HG03571 (cell line): ENCODE measurements around the gene PSMB3.

Experiments
- ATAC-seq: cut with Tn5 transposase; IDR thresholded peaks from one replicate; pipeline ENCODE4 v1.9.1; 2021; ENCODE audit not compliant: unreplicated experiment

PSMB3 gene

DNA sequence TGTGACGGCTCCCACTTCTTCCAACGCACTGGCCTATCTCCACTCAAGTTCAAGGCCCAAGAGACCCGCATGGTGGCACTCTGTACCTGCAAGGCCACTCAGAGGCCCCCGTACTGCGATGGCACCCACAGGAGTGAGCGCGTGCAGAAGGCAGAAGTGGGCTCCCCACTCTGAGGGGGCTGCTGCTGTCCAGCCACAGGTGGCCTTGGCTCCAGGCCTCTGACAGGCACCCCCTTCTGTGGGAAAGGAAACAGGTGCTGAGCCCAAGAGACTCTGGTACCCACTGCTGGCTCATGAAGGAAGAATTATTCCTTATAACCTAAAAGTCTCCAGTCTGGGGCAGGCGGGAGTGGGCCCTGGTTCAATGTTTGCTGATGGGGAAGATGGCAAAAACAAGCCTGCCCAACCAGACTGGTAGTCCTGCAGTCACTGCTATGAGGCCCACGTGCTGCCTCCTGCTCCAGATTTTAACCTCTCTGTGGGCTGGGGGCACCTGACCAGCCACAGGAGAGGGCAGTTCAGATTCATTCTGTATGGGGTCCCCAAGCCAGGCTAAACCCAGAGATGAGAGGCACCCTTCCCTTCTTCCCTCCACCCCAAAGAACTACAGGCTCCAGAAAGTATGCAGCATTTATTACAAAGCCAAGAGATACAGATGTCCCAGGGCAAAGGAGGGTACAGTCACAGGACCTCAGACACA lies 19.1 kb upstream of the PSMB3 start:
- ATAC-seq = no peak

DNA sequence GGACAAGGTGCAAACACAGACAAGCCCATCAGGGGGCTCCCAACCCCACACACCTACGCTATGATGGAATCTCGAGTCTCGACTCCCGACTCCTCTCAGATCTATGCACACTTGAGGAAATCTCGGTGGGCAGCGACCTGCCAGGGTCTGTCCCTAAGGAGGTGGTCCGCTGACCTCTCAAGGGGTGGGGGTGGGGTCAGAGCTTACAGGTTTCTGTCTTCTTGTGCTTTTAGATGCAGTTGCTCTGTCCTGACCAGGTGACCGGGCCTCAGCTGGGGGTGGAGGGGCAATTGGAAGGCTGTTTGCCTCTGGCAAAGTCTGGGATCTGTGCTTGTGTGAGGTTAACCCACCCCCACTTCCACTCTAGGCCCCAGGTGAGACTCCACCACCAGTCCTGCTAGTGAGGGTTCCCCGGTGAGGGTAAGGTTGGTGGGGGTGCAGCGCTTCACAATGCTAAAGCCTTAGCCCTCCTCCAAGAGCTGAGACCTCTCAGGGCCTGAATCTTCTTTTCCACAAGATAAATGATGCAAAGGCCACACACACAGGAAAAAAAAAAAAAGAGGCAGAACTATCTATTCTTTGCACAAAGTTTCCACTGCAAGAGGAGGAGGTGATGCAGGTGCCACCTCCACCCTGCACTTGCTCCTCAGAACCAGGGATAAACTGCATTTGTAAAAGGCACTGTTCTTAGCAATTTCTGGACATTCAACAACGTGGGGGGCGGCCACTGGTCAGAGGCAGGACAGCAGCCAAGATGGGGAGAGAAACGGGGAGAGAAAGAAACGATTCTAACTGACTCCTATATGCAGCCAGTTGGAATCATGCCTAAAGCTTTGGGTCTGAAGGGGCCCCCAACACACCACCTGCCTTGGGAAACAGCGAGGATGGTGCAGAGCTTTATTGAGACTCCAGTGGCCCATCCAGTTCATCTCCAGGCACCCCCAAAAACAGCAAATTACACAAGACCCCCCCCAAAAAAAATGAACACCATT lies 18.3 kb upstream of the PSMB3 start:
- ATAC-seq = no peak

DNA sequence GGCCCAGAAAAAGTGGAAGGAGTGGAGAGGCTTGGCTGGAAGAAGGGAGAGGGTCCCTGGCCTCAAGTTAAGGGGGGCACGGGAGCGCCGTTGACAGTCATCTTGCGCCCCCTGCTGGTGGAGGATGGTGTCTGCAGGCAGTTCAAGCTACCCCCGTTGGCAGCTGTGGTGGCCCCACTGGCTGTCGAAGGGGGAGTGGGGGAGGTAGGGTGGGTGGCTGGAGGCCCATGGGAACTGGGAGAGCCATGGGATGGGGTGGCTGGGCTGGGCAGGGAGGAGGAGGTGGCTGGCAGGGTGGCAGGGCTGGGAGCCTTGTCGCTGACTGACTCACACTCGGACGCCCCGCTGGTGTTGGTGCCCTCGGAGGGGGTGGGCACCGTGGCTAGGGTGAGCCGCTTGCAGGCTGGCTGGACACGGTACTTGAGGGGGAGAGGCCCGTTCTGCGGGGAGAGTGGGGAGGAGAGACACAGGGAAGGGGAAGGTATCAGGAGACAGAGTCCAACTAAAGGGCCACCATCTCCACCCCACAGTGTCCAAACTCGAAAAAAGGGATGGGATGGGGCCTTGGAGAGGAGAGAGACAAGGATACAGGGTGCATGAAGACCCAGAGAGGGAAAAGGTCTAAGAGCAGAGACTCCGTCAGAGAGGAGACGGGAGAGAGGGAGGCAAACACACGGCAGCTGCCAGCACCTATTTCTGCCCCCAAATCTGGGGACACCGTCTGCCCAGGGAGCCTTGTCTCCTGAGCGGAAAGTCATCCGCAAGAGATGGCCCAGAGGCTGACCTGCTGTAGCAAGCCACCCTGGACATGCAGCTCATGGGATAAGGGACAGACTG lies 17.2 kb upstream of the PSMB3 start:
- no peak for ATAC-seq

DNA sequence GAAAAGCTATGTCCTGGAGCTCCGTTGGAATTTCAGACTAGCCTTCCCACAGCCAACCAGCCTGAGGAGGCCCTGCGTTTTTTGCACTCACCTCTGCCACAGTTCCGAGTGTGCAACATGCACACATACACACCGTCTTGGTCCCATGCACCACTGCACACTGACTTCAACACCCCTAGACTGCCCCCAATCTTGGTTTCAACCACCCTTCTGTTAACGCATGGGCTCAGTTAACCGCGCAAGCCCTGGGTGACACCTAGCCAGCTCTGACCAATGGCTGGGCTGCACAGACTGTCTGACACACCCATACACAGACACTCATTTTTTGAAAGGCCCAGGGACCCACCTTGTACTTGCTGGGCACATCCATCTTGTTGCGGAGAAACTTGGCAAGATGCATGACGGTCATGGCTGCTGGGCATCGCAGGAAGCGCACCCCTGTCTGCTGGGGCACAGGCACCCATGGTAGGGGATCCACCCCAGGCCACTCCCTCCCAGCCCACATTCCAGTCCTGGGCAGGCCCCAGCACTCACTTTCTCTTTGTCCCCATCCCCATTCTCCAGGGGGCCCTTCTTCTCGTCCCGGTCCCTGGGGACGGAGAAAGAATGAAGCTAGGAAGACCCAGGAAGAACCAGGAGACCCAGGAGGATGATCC lies 14.4 kb upstream of the PSMB3 start:
- no peak for ATAC-seq

DNA sequence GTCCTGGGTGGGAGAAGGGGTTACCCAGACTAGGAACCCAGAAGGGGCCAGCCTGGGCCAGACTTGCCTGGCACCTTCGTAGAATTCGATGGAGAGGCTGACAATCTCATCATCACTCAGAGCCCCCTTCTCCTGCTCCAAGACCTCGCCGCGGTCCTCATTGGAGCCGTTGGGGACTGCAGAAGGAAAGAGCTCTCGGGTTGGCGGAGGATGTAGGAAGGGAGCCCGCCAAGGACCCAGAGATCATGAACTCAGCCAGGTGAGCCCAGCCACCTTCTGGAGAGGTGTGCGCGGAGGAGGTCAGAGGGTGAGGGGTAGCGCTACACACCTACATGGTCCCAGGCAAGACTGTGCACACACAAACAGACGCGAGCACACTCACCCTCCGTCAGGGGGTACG lies 13.9 kb upstream of the PSMB3 start:
- no peak for ATAC-seq

DNA sequence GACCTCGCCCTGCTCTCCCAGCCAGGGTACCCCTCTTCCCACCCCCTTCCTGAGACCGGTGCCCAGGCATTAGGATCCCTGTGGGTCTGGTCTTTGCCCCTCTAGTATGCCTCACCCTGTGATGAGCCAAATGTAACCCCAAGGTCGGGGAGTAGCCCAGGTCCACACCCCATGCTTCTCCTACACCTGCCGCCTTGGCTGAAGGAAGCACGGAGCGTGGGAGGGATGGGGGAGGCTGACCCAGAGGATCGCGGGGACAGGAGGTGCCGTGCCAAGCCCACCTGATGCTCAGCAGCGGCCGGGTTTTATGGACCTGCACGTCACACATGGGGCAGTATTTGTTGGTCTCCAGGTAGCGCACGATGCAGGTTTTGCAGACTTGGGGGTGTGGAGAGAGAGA lies 13.2 kb upstream of the PSMB3 start:
- ATAC-seq = no peak

DNA sequence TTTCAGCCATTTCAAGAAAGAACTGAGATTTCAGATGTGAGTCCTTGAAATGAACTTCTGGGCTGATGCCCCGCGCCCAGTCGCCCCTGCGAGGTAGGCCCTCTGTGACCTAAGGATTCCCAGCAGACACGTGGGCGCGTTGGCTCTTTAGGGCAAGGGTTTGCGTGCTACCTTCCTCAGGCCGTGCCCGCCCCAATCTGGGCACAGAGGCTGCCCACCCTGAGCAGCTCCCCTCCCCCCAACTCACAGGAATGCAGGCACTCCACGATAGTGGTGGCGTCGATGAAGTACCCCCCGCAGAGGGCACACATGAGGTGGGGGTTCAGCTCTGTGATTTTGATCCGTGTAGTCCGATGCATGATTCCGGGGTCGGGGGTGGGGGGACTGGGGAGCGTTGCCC lies 12.5 kb upstream of the PSMB3 start:
- ATAC-seq = no peak

DNA sequence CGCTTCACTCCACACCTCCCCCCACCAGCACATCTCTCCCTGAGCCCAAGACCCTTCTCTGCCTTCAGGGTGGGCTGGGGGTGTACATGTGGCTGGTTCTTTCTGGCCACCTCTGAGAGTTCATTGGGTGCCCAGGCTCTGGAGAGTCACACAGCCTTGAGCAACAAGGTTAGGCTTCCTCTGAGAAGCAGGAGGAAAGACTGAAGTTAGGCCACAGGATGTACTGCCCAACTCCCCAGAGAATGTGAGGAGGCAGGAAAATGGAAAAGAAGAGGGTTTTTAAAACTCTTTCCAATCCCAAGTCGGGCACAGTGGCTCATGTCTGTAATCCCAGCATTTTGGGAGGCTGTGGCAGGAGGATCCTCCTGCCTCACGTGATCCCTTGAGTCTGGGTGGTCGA lies 11.7 kb upstream of the PSMB3 start:
- ATAC-seq = no peak

DNA sequence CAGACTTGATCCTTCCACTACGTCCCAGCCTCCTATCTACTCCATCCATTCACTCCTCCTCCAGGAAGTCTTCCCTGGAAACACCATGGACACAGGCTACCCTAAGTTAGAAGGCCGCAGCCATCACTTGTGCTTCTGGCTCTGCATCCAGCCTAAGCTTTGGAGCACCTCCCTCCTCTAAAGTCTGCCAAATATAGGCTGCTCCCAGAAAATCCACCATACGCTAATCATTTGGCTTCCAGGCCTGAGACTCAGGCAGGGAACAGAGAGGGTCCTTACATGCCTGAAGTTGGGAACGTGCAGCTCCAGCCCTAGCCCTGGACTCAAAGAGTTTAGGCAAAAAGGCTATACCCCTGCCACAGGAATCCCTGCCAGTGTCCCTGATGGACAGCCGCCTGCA lies 11.1 kb upstream of the PSMB3 start:
- no peak for ATAC-seq

DNA sequence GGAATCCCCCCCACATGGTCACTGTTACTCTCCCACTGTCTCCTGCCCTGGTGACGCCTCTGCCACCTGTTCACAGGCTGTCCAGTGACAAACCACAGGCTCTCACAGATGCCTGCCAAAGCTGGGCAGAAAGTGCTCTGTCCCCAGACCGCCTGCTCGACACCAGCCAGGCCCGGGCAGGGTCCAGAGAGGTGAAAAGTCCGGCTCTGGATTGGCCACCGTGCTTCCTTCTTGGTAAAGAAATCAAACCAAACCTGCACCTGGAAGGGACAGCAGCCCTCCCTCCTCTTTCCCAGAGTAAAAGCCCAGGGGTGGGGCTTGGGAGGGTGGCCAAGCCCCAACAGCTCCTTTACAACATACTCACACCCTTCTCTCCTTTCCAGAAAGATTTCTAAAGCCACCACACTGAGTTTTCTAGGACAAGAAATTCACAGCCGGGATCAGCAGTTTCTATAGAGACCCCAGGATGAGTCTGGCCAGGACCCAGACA lies 10.6 kb upstream of the PSMB3 start:
- no peak for ATAC-seq

DNA sequence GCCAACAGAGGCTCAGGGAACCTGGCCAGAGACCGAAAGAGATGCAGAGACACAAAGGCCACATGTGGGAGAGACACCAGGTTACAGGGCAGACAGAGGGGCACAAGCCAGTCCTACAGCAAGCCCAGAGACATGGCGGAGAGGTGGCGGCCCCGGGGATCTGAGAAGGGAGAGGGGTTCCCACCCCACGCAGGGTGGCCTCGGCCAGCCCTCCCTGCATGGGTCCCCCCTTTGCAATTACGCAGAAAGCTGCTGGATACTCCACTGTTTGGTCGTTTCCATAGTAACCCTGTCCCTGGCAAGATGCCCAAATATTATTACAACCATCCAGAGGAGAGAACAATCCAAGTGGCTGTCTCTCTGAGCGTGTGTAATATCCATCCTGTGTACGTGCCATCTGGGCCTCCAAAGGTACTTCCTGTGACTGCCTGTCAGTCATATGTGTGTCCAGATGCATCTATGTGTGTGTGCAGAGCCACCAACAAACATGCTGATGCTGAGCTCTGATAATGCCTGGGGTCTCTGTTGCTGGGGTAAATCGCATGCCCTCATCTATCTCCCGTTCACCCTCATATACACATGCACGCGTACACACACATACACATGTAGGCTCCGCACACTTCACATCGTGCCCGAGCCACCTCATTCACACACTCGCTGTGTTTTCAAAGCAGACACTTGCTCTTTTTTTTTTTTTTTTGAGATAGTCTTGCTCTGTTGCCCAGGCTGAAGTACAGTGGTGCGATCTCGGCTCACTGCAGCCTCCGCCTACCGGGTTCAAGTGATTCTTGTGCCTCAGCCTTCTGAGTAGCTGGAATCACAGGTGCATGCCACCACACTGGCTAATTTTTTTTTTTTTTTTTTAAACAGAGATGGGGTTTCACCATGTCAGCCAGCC lies 9.9 kb upstream of the PSMB3 start:
- no peak for ATAC-seq

DNA sequence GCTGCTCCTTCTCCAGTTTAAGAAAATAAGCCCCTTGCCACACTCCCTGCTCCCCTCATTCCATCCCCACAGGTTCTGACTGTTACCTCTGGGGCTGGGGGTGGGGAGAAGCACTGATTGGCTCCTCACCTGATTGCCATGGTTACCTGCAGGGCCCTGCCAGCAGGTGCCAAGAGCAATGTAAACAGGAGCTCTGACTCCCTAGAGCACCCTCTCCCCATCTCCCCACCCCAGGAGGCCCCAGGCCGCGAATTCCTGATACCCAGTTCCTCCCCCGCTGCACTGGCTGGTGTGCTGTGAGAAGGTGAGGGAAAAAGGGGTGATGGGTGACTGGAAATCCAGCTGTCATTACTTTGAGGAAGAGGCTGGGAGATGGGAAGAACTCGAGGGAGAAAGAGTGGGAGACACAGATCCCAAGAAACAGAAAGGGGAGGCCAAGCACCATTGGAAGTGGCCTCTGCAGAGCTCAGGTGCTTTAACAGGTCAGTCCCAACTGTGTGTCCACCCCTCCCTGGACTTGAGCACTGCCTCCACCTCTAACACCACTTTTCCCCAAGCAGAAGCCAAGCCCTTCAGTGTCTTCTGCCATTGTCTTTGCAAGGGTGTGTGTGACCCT lies 8.9 kb upstream of the PSMB3 start:
- no peak for ATAC-seq

DNA sequence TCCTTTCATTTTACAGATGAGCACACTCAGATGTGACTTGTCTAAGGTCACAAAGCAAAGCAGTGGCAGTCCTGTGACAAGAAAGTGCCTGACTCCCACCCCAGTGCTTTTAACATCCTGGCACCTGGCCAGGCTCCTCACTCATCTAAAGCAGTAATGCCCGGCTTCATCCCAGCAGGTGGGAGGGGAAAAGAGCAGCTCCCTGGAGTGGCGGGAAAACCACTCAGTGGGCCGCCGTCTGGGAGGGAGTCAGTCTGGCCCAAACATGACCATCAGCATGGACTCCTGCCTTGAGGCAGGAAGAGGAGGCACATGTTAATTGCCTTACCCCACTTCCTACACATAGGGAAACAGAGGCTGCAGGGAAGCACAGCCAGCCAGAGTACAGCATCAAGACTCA lies 7.0 kb upstream of the PSMB3 start:
- no peak for ATAC-seq

DNA sequence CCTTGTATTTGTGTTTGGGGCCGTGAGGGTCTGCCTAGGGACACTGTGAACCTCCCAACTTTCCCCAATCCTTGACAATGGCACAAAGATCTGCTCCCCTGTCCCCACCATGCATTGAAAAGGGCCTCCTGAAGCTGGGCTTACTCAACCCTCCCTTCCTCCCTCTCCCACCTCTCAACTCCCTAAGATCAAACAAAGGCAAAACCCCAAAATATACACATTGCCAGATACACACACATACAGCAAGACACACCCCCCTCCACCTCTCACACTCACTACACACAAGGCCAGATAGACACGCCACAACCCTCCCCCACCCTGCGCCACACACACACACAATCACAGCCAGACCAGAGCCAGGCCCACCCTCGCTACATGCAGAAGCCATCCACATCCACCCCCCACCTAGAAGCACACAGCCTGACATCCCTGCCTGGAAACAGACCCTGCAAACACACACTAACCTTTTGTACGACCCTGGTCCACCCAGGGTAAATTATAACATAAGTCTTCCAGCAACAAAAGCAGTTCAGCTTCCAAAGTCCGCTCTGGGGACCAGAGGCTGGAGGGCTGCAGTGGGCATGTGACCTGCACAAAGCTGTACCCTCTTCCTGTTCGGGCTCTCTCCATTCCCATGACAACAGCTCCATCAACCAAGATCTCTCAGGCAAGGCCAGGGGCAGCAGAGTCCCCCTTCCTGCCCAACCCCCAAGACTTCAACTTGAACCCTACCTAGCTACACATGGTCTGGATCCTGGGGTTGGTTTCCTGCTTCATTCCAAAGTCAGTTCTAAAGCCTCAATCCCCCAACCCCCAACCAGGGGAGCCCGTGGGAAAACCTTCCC lies 6.3 kb upstream of the PSMB3 start:
- ATAC-seq = no peak

DNA sequence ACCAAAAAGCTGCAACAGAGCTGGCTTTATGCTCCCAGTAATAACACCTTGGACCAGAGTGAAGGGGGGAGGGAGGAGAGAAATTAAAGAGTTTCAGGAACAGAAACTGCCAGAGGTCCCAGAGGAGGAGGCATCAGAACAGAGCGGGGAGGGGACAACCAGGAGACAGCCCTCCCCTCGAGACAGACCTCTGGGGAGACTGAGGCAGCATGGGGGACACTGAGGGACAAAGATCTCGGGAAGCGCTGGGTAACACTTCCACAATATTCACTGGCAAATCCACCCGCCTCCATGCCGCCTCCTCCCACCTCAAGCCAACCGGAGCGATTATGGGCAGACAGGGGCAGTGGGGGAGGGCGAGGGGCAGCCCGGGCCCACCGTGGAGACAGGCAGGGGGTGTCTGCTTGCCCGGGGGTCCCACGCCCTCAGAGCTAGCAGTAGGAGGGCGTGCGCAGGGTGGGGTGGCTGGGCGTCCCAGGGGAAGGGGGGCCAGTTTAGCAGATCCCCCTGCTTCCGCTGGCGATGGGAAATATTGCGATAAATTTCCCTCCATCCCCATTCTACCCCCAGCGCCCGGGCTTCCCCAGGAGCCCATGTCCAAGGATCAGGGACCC lies 5.6 kb upstream of the PSMB3 start:
- ATAC-seq = no peak

DNA sequence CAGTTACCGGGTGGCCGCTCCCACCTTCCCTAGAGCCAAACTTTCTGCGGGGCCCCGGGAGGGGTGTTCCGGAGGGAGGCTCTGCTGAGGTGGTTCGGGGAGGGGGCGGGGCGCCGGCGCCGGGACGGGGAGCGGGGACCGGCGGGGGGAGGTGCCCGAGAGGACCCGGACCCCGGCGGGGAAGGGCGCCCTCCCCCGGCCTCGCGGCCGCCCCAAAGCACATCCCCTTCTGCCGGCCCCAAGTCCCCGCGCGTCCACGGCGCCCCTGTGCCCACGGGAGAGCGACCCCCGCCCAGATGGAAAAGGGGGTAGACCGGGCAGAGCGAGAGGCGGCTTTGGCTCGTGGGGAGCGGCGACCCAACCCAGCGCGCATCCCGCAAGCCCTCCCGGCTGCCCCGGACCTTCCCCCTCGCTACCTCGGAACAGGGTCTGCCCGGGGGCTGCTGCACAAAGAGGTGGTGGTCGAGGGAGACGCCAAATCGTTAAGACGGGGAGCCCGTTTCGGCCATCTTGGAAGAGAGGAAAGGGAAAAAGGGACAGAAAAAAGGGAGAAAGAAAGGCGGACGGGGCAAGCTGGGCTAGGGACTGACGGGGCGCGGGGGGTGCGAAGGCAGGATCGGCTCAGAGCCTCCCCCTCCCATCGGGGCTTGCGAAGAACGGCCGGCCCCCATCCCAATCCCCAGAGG lies 4.9 kb upstream of the PSMB3 start:
- no peak for ATAC-seq

DNA sequence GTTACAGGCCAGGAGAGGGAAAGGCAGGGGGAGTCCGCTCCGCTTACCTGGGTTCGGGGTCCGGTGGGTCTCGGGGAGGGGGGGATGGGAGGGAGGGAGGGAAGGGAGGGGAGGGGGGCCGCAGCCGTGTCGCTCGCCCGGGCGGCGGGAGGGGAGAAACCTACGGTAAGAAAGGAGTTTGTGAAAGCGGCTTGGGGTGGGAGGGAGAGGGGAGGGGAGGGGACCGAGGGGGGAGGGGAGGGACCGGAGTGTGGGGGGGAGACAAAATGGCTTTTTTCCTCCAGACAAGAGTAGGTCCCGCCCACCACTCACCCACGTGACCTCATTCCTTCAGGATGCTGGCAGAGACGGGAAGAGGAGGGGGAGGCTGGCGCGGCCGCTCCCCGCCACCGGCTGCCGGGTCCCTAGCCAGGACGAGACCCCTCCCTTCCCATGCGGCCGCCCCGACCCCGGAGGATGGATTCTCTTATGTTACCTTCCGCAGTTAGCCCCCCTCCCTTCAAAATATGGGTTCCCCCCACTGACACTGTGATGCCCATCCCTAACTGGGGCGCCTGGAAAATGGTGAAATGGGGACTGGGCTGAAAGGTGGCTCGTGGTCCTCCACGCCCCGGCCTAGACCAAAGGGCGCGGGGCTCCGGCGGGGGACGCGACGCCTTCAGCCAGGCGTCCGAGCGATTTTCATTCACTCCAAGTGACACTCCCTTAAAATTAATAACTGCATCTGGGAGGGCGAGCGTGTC lies 4.2 kb upstream of the PSMB3 start, which contains the start of gene PCGF2:
Gene PCGF2 (minus strand): TSS at position 188 of the 743 bp plus-strand sequence. CDS start 7,934 bp downstream, outside the sequence.
- no peak for ATAC-seq
